ENCODE data around the gene BBS1. TPM values are rescaled to one million over a fixed set of nuclear protein-coding genes. Genes with fewer than 3 reads are reported as not detected.

BBS1 gene
- total and polyA plus RNA-seq, 4 donors = 18.9 to 58.1 (median 31.1) TPM

GRCh38 chr11:66467756-66468155 lies 42.7 kb upstream of the BBS1 start:
- intact Hi-C loops (cut with DNase I) = no loop called here
- no peak overlapping the region for H3K27ac ChIP-seq (ENCODE audit: low read depth in 1 of 2, low read length in 2 of 2)
- ATAC-seq (ENCODE audit: low FRiP score) (no peak), DNase-seq (peak in 1 of 2 donors; percentile 75)
- H3K4me3 ChIP-seq (ENCODE audit: low read length in 2 of 2) = peak overlapping the region in 1 of 2 donors; percentile 78
- no peaks in the 10 kb centered on the region for H3K36me3 ChIP-seq (ENCODE audit: control insufficient read depth in 1 of 2, insufficient read depth in 2 of 2, low read length in 1 of 2)
- WGBS, 2 donors = 54 to 64% methylated on average over 6 of the region's 6 CpGs
- H3K9me3 ChIP-seq (ENCODE audit: control insufficient read depth, low read length) = no peaks in the 10 kb centered on the region
- no peaks in the 10 kb centered on the region for H3K27me3 ChIP-seq (ENCODE audit: control insufficient read depth in 1 of 2, insufficient read depth in 2 of 2, low read length in 1 of 2)
- H3K4me1 ChIP-seq (ENCODE audit: control insufficient read depth in 1 of 2, insufficient read depth in 2 of 2, low read length in 2 of 2) = no peaks in the 10 kb centered on the region

DNA sequence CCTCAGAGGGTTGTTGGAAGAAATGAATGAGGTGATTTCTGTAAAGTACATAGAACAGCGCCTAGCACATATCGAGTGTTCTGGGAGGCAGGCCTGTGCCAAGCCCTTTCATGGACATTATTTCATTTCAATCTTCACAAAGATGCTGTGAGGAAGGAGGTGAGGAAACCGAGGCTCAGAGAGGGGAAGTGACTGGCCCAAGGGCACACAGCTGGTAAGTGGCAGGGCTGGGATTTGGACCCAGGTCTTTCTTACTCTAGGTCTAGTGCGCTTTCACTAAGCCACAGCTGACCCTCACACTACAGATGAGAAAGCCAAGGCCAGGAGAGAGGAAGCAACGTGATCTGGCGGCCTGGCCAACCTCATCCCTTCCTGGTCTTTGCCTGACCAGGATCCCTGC lies 41.7 kb upstream of the BBS1 start:
- DNase-seq = no peak
- 76 to 92% methylated on average over 6 of the region's 6 CpGs for WGBS, 2 donors
- Histone ChIP-seq H3K4me3 (ENCODE audit: low read length in 2 of 2) (no peak overlapping the region), H3K9me3 (ENCODE audit: control insufficient read depth, low read length) (no peaks in the 10 kb centered on the region), H3K27ac (ENCODE audit: low read depth in 1 of 2, low read length in 2 of 2) (no peak overlapping the region), H3K36me3 (ENCODE audit: control insufficient read depth in 1 of 2, insufficient read depth in 2 of 2, low read length in 1 of 2) (no peaks in the 10 kb centered on the region), H3K27me3 (ENCODE audit: control insufficient read depth in 1 of 2, insufficient read depth in 2 of 2, low read length in 1 of 2) (no peaks in the 10 kb centered on the region), H3K4me1 (ENCODE audit: control insufficient read depth in 1 of 2, insufficient read depth in 2 of 2, low read length in 2 of 2) (no peaks in the 10 kb centered on the region)
- intact Hi-C loops (cut with DNase I) = no loop called here
- ATAC-seq (ENCODE audit: low FRiP score) = no peak

DNA sequence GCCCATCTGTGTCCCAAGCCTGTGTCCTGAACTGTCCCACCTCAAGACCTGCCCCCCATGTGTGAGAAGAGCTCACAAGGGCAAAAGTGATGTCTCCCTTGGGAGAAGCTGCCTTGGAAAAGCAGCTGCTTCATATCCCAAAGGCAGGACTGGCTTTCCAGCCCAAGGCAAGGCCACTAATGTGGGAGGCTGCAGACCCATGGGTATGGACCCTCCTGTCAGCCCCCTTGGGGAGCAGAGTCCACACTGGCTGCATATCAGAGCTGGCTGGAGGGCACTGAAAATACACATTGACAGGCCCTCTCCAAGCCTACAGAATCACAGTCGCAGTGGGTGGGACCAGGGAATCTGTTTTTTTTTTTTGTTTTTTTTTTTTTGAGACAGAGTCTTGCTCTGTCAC lies 41.0 kb upstream of the BBS1 start:
- Histone ChIP-seq H3K27me3 (ENCODE audit: control insufficient read depth in 1 of 2, insufficient read depth in 2 of 2, low read length in 1 of 2) (no peaks in the 10 kb centered on the region), H3K9me3 (ENCODE audit: control insufficient read depth, low read length) (no peaks in the 10 kb centered on the region), H3K27ac (ENCODE audit: low read depth in 1 of 2, low read length in 2 of 2) (no peak overlapping the region), H3K4me3 (ENCODE audit: low read length in 2 of 2) (no peak overlapping the region), H3K36me3 (ENCODE audit: control insufficient read depth in 1 of 2, insufficient read depth in 2 of 2, low read length in 1 of 2) (no peaks in the 10 kb centered on the region), H3K4me1 (ENCODE audit: control insufficient read depth in 1 of 2, insufficient read depth in 2 of 2, low read length in 2 of 2) (no peaks in the 10 kb centered on the region)
- DNase-seq (no peak), ATAC-seq (ENCODE audit: low FRiP score) (no peak)
- intact Hi-C loops (cut with DNase I) = no loop called here
- WGBS, 2 donors = 82 to 85% methylated on average over 1 of the region's 1 CpG

GRCh38 chr11:66470015-66470414 lies 40.4 kb upstream of the BBS1 start:
- DNase-seq (no peak), ATAC-seq (ENCODE audit: low FRiP score) (no peak)
- intact Hi-C loops (cut with DNase I) = no loop called here

DNA sequence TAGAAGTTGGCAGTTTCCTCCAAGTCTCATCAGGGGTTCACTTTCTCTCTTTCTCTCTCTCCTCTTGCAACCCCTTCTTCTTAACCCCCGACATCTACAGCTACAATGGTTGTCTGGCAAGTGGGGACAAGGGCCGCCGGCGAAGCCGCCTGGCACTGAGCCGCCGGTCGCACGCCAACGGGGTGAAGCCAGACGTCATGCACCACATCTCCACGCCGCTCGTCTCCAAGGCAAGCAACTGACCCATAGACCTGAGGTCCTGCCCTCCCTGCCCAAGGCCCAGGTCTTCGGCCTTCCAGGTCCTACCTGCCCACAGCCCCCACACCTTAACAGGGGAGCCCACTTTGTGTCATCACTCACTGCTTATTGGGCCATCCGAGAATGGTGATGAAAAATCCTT lies 39.3 kb upstream of the BBS1 start:
- ATAC-seq (ENCODE audit: low FRiP score) (no peak), DNase-seq (no peak)
- Histone ChIP-seq H3K4me1 (ENCODE audit: control insufficient read depth in 1 of 2, insufficient read depth in 2 of 2, low read length in 2 of 2) (no peaks in the 10 kb centered on the region), H3K9me3 (ENCODE audit: control insufficient read depth, low read length) (no peaks in the 10 kb centered on the region), H3K27me3 (ENCODE audit: control insufficient read depth in 1 of 2, insufficient read depth in 2 of 2, low read length in 1 of 2) (no peaks in the 10 kb centered on the region), H3K36me3 (ENCODE audit: control insufficient read depth in 1 of 2, insufficient read depth in 2 of 2, low read length in 1 of 2) (no peaks in the 10 kb centered on the region), H3K4me3 (ENCODE audit: low read length in 2 of 2) (no peak overlapping the region), H3K27ac (ENCODE audit: low read depth in 1 of 2, low read length in 2 of 2) (no peak overlapping the region)
- WGBS, 2 donors = 92 to 93% methylated on average over 16 of the region's 16 CpGs
- intact Hi-C loops (cut with DNase I) = no loop called here

More at GRCh38 chr11:66470015-66470414, 40.4 kb upstream of the BBS1 start:
- Histone ChIP-seq H3K4me3 (ENCODE audit: low read length in 2 of 2) (no peak overlapping the region), H3K4me1 (ENCODE audit: control insufficient read depth in 1 of 2, insufficient read depth in 2 of 2, low read length in 2 of 2) (no peaks in the 10 kb centered on the region), H3K36me3 (ENCODE audit: control insufficient read depth in 1 of 2, insufficient read depth in 2 of 2, low read length in 1 of 2) (no peaks in the 10 kb centered on the region), H3K9me3 (ENCODE audit: control insufficient read depth, low read length) (no peaks in the 10 kb centered on the region), H3K27me3 (ENCODE audit: control insufficient read depth in 1 of 2, insufficient read depth in 2 of 2, low read length in 1 of 2) (no peaks in the 10 kb centered on the region), H3K27ac (ENCODE audit: low read depth in 1 of 2, low read length in 2 of 2) (no peak overlapping the region)
- 91 to 92% methylated on average over 3 of the region's 3 CpGs for WGBS, 2 donors

DNA sequence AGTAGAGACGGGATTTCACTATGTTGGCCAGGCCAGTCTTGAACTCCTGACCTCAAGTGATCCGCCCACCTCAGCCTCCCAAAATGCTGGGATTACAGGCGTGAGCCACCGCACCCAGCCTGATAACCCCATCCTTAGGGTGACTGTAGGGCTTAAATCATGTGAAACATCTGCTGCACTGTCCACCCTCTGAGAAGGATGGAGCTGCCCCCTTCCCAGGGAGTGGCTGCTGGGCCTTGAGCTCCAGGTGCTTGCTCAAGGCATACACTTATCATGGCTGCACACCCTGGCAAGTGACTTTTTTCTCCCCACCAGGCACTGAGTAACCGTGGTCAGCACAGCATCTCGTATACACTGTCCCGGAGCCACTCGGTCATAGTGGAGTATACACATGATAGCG lies 38.4 kb upstream of the BBS1 start:
- intact Hi-C loops (cut with DNase I) = no loop called here
- DNase-seq = no peak
- H3K9me3 ChIP-seq (ENCODE audit: control insufficient read depth, low read length) = no peaks in the 10 kb centered on the region
- H3K4me1 ChIP-seq (ENCODE audit: control insufficient read depth in 1 of 2, insufficient read depth in 2 of 2, low read length in 2 of 2) = no peaks in the 10 kb centered on the region
- no peak for ATAC-seq (ENCODE audit: low FRiP score)
- no peaks in the 10 kb centered on the region for H3K27me3 ChIP-seq (ENCODE audit: control insufficient read depth in 1 of 2, insufficient read depth in 2 of 2, low read length in 1 of 2)
- H3K4me3 ChIP-seq (ENCODE audit: low read length in 2 of 2) = no peak overlapping the region
- 82 to 90% methylated on average over 9 of the region's 9 CpGs for WGBS, 2 donors
- H3K27ac ChIP-seq (ENCODE audit: low read depth in 1 of 2, low read length in 2 of 2) = no peak overlapping the region
- H3K36me3 ChIP-seq (ENCODE audit: control insufficient read depth in 1 of 2, insufficient read depth in 2 of 2, low read length in 1 of 2) = no peaks in the 10 kb centered on the region

DNA sequence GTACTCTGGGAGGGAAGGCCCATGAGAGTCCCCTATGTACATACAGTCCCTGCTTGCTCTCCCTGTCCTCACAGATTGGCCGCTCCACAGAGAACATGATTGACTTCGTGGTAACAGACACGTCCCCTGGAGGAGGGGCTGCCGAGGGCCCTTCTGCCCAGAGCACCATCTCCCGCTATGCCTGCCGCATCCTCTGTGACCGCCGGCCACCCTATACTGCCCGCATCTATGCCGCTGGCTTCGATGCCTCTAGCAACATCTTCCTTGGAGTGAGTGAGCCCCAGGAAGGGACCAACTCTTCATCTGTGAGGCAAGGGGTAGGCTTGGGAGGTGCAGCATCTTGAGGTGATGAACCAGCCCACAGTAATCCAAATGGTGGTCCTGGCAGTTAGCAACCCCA lies 37.3 kb upstream of the BBS1 start:
- Histone ChIP-seq H3K27me3 (ENCODE audit: control insufficient read depth in 1 of 2, insufficient read depth in 2 of 2, low read length in 1 of 2) (no peaks in the 10 kb centered on the region), H3K4me3 (ENCODE audit: low read length in 2 of 2) (no peak overlapping the region), H3K36me3 (ENCODE audit: control insufficient read depth in 1 of 2, insufficient read depth in 2 of 2, low read length in 1 of 2) (no peaks in the 10 kb centered on the region), H3K4me1 (ENCODE audit: control insufficient read depth in 1 of 2, insufficient read depth in 2 of 2, low read length in 2 of 2) (no peaks in the 10 kb centered on the region), H3K9me3 (ENCODE audit: control insufficient read depth, low read length) (no peaks in the 10 kb centered on the region), H3K27ac (ENCODE audit: low read depth in 1 of 2, low read length in 2 of 2) (no peak overlapping the region)
- intact Hi-C loops (cut with DNase I) = no loop called here
- ATAC-seq (ENCODE audit: low FRiP score) (no peak), DNase-seq (no peak)
- WGBS, 2 donors = 88 to 91% methylated on average over 11 of the region's 11 CpGs

DNA sequence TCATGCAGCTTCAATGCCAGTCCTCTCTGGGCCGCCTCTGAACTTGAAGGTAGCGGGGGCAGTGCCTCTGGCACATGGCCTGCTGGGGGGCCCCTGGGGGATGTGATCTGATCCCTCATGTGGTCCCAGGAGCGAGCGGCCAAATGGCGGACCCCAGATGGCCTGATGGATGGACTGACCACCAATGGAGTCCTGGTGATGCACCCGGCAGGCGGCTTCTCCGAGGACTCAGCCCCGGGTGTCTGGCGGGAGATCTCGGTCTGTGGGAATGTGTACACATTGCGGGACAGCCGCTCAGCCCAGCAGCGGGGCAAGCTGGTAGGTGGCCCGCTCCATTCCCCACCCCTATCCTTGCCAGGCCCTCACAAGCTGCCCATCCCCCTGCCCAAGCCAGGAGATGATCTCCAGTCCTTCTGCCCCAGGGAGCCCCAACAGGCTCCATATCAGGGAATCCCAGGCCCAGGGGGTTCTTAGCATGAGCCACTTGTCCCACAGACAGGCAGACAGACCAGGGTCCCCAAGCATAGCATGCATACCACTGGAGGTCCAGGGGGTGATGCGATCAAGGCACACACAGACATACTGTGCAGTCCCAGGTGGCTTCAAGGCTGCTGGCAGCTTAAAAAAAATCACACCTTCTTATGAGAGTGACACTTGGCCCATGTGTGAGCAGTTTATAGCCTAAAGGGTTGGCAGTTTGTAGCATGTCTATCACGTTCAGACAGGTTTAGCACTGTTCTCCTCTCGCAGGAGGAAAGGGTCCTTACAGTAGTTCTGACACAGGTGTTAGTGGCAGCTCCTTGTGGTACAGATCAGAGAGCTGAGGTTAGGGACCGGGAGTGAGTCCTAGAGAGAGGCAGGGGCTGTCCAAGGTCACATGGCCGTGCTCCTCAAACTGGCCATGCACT lies 36.6 kb upstream of the BBS1 start:
- no peaks in the 10 kb centered on the region for H3K4me1 ChIP-seq (ENCODE audit: control insufficient read depth in 1 of 2, insufficient read depth in 2 of 2, low read length in 2 of 2)
- H3K36me3 ChIP-seq (ENCODE audit: control insufficient read depth in 1 of 2, insufficient read depth in 2 of 2, low read length in 1 of 2) = no peaks in the 10 kb centered on the region
- WGBS, 2 donors = 84 to 89% methylated on average over 20 of the region's 20 CpGs
- no peak overlapping the region for H3K27ac ChIP-seq (ENCODE audit: low read depth in 1 of 2, low read length in 2 of 2)
- H3K27me3 ChIP-seq (ENCODE audit: control insufficient read depth in 1 of 2, insufficient read depth in 2 of 2, low read length in 1 of 2) = no peaks in the 10 kb centered on the region
- H3K4me3 ChIP-seq (ENCODE audit: low read length in 2 of 2) = no peak overlapping the region
- H3K9me3 ChIP-seq (ENCODE audit: control insufficient read depth, low read length) = no peaks in the 10 kb centered on the region
- ATAC-seq (ENCODE audit: low FRiP score) = no peak
- intact Hi-C loops (cut with DNase I) = no loop called here
- no peak for DNase-seq

All from aorta (tissue), 5 donors.